Activated CD8-positive, alpha-beta T cell treated with anti-CD3 and anti-CD28 coated beads, Interleukin-2, amount 10 ng/mL, durations not matched to agents 7 days and 5 days (primary cell): ENCODE measurements around the gene ULK2. TPM values are rescaled to one million over a fixed set of nuclear protein-coding genes. Genes with fewer than 3 reads are reported as not detected.
"Not testable (repeated sequence)": the region's sequence is repeated elsewhere in the genome, so short reads cannot be mapped to it uniquely, and the experiment has no call there.

Experiments
- ATAC-seq: fragments of 150-1000 bp; cut with Tn5 transposase; one replicate; pipeline ENCODE4 v1.10.0; 2021; ENCODE audit warnings: moderate library complexity
- CTCF ChIA-PET: fragments of 350-600 bp; sonication (Branson Sonifier 250); formaldehyde crosslinking; loops from one replicate; lab custom pipeline; 2021; ENCODE audit warnings: antibody characterized with exemption; lab: Charles Lee
- POLR2A ChIA-PET: fragments of 350-600 bp; sonication (Branson Sonifier 250); formaldehyde crosslinking; loops from one replicate; lab custom pipeline; 2021; ENCODE audit warnings: antibody characterized with exemption; lab: Charles Lee
- DNase-seq: peaks from one replicate; pipeline ENCODE4 v3.0.0-alpha.2; 2020
- H3K27ac Mint-ChIP-seq: one replicate; pipeline ENCODE4 v1.8.0; 2021; ENCODE audit warnings: mild to moderate bottlenecking, mixed read lengths
- H3K27me3 Mint-ChIP-seq: one replicate; pipeline ENCODE4 v1.8.0; 2021; ENCODE audit warnings: low read depth, mixed read lengths
- H3K36me3 Mint-ChIP-seq: one replicate; pipeline ENCODE4 v1.8.0; 2021; ENCODE audit warnings: low read depth, mixed read lengths
- H3K4me1 Mint-ChIP-seq: one replicate; pipeline ENCODE4 v1.8.0; 2021; ENCODE audit warnings: low read depth, mixed read lengths
- H3K4me3 Mint-ChIP-seq: one replicate; pipeline ENCODE4 v1.8.0; 2021; ENCODE audit warnings: mild to moderate bottlenecking, mixed read lengths
- H3K9me3 Mint-ChIP-seq: one replicate; pipeline ENCODE4 v1.8.0; 2022; ENCODE audit warnings: mixed read lengths; ENCODE audit not compliant: insufficient read depth
- total RNA-seq, 2 experiments: library from RNA; stranded (reverse); gene quantifications; one replicate each; pipeline ENCODE4 v1.2.3, GENCODE V29; 2021

ULK2 gene
- total RNA-seq, 2 experiments from 2014 or later, result 8.7 to 9.5 TPM

DNA sequence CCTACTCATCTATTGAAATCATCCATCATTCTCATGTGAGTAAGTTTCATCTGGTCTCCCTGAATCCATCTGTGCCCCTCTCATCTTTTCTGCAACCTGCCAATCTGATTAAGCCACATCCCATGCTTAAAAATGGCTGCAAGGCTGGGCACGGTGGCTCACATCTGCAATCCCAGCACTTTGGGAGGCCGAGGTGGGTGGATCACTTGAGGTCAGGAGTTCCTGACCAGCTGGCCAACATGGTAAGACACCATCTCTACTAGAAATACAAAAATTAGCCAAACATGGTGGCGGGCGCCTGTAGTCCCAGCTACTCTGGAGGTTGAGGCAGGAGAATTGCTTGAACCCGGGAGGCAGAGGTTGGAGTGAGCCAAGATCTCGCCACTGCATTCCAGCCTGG, 103.7 kb downstream of the ULK2 start:
- POLR2A ChIA-PET, DNase-seq, H3K4me3 Mint-ChIP-seq, H3K9me3 Mint-ChIP-seq, ATAC-seq, H3K27ac Mint-ChIP-seq, H3K36me3 Mint-ChIP-seq, H3K27me3 Mint-ChIP-seq, H3K4me1 Mint-ChIP-seq: not testable (repeated sequence)
- CTCF ChIA-PET, result interaction anchor here (1.0 to 4.4 kb wide), 6 partner anchors 9 to 401 kb away, joined by 3 to 29 read pairs (median 12); partner anchors contain the start of gene B9D1

DNA sequence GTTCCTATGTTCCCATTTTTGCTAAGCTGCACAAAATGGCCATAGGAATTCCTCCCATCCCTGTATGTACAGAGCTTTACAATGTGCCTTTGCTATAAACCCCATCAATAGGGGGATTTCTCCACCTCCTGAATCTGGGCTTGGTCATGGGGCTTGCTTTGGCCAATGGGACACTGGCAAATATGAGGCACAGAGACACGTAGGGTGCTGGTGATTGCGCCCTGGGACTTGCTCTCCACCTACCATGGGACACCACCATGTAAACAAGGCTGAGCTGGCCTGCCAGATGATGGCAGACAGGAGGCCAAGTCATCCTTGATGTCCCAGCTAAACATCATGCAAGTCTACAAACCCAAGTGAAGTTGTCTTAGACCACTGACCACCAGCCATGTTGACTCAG, 104.3 kb downstream of the ULK2 start:
- H3K27ac Mint-ChIP-seq, result no peak overlapping the region
- peaks cover 3% of the 10 kb centered on the region for H3K4me1 Mint-ChIP-seq
- H3K9me3 Mint-ChIP-seq, result no peaks in the 10 kb centered on the region
- H3K4me3 Mint-ChIP-seq, result no peak overlapping the region
- DNase-seq (no peak), ATAC-seq (no peak)
- ChIA-PET CTCF (interaction anchor here (1.1 to 4.4 kb wide), 6 partner anchors 11 to 401 kb away, joined by 3 to 29 read pairs (median 12); partner anchors contain the start of genes ALDH3A2 and B9D1), POLR2A (interaction anchor here (0.6 kb wide), 1 partner anchor 18 kb away, joined by 5 read pairs; no protein-coding TSS in a partner anchor)
- H3K27me3 Mint-ChIP-seq, result peaks cover 2% of the 10 kb centered on the region
- no peaks in the 10 kb centered on the region for H3K36me3 Mint-ChIP-seq

DNA sequence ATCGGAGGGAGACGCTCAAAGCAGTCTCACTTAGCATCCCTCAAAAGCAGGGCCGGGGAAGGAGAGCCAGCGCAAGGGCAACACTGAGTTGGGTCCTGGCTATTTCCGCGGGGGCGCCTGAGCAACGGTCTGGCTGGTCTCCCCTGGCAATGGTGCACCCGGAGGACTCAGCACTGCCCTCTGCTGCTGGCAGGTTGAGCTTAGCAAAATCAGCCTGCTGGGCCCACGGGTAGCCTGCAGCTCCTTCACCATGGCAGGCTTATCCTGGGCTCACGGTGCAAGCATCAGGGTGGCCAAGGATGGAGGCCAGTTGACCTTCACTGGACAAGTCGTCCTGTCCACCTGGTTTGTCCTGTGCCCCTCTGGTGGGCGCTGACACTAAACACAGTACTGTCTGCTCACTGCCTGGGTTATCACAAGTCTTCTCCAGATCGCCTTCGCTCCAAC, 105.2 kb downstream of the ULK2 start:
- ATAC-seq (no peak), DNase-seq (peak; percentile 33)
- Mint-ChIP-seq H3K36me3 (no peaks in the 10 kb centered on the region), H3K4me3 (no peak overlapping the region), H3K9me3 (no peaks in the 10 kb centered on the region), H3K4me1 (peaks cover 3% of the 10 kb centered on the region), H3K27ac (no peak overlapping the region), H3K27me3 (peaks cover 2% of the 10 kb centered on the region)
- ChIA-PET POLR2A (interaction anchor here (0.7 kb wide), 1 partner anchor 250 kb away, joined by 4 read pairs; no protein-coding TSS in a partner anchor), CTCF (interaction anchor here (0.8 to 4.4 kb wide), 7 partner anchors 9 to 400 kb away, joined by 3 to 29 read pairs (median 9); partner anchors contain the start of genes ALDH3A2 and B9D1)

DNA sequence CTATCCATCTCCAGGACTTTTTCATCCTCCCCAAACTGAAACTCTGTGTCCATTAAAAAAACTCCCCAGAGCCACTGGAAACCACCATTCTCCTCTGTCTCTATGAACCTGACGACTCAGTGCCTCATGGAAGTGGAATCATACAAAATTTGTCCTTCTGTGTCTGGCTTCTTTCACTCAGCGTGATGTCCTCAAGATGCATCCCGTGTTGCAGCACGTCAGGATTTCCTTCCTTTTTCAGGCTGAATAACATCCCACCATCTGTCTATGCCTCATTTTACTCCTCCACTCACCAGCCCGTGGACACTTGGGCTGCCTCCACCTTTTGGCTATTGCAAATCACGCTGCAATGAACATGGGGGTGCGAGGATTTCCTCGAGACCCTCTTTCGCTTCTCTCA, 107.0 kb downstream of the ULK2 start:
- POLR2A ChIA-PET, result no interaction called here
- CTCF ChIA-PET, result interaction anchor here (0.7 to 4.4 kb wide), 3 partner anchors 16 to 249 kb away, joined by 3 to 29 read pairs (median 7); no protein-coding TSS in a partner anchor
- no peak overlapping the region for H3K4me3 Mint-ChIP-seq

DNA sequence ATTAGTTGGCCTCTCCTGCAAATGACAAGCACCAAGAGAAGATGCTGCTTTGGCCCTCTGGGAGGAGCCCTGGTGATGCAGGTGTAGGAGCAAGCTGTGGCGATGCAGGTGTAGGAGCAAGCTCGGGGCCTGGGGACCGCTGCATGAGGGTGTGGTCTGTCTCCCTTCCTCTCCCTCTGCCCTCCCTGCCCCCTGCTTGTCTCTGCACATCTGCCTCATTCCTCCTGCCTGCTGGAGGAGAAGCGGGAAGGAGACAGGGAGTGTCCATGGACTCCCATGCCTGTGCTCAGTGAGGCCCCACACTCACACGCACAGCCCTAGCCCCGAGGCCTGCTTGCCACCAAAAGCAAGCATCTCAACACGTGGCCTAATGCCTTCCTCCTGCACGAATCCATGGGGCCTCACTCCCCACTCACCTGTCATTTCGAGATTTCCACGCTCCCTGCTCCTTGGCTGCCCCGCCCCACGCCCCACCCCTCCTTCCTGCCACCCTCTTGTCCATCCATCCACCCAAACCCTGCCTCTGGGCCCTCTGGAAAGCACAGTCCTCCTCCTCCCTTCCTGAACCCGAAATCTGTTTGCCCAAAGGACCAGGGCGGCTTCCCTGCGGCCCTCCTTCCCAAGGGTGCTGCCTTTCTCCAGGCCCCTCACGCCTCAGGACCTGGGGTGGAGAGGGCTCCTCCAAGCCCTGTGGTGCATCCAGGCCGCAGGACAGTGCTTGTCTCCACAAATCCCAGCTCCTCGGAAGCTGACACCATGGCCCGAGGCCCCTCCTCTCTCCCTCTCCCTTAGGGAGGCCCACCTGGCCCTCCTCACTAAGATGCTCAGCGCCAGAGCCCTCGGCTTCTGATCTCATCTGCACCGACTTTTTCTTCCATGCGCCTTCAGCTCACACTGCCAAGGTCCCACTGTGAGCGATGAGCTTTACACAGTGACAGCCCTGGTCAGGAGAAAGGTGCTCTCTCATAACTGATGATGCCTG, 107.9 kb downstream of the ULK2 start:
- Mint-ChIP-seq H3K27ac (no peak overlapping the region), H3K9me3 (no peaks in the 10 kb centered on the region), H3K36me3 (no peaks in the 10 kb centered on the region), H3K4me3 (no peak overlapping the region), H3K4me1 (no peaks in the 10 kb centered on the region), H3K27me3 (peaks cover 2% of the 10 kb centered on the region)
- DNase-seq, result no peak
- no peak for ATAC-seq
- ChIA-PET POLR2A (no interaction called here), CTCF (interaction anchor here (0.7 kb wide), 1 partner anchor 19 kb away, joined by 3 read pairs; no protein-coding TSS in a partner anchor)

More for the DNA sequence above, 107.0 kb downstream of the ULK2 start:
- no peaks in the 10 kb centered on the region for H3K4me1 Mint-ChIP-seq
- peaks cover 2% of the 10 kb centered on the region for H3K27me3 Mint-ChIP-seq
- DNase-seq (no peak), ATAC-seq (no peak)
- H3K27ac Mint-ChIP-seq, result no peak overlapping the region
- no peaks in the 10 kb centered on the region for H3K36me3 Mint-ChIP-seq
- H3K9me3 Mint-ChIP-seq, result no peaks in the 10 kb centered on the region

DNA sequence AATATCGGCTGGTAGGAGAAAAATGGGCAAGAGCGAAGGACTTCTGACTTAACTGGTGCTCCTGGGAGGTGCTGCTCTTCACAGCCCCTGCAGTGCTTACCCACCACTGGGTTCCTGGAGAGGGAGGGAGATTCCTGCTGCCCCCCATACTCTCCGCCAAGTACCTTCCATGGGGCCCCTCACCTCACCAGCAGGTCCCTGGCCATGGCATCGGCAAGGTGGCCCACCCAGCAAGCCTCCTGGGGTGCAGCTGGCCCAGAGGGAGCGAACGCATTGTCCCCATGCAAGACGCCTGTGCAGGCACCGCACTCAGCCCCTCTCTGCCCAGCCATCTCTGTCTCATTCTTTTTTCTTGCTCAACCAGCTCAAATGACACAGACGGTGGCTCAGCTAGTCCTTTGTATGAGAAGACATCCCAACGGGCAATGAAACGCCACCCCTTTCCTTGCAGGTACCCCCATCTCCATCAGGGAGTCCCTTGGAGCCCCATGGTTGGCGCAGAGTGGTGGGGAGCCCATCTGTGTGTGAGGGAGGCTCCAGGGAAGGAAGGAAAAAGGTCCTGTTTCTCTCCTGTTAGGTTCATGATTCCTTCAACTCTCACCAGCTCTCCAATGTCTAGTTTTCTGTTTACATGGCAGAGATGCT, 110.1 kb downstream of the ULK2 start:
- DNase-seq (no peak), ATAC-seq (no peak)
- Mint-ChIP-seq H3K4me3 (no peak overlapping the region), H3K9me3 (no peaks in the 10 kb centered on the region), H3K27me3 (peaks cover 7% of the 10 kb centered on the region), H3K36me3 (no peaks in the 10 kb centered on the region), H3K27ac (no peak overlapping the region), H3K4me1 (no peaks in the 10 kb centered on the region)
- ChIA-PET CTCF (interaction anchor here (1.8 to 2.2 kb wide), 2 partner anchors 9 to 13 kb away, joined by 6 to 8 read pairs; no protein-coding TSS in a partner anchor), POLR2A (no interaction called here)

DNA sequence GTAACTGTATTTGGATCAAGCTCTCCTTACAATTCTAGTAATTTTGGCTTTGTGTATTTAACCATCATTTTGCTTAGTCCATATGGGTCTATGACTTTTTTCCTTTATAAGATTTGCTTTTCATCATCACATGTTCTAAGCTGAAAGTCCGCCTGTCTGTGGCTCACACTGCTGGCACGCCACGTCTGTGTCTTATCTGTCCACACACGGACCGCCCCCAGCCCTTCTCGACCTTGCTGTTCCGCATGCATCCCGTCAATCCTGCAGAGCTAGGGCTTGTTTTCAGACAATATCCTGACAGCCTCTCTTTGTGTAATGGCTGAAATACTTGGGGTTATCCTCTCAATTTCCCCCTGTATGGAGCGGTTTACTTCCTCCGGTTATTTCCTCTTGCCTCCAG, 111.2 kb downstream of the ULK2 start:
- ChIA-PET CTCF (interaction anchor here (1.8 to 2.2 kb wide), 2 partner anchors 10 to 12 kb away, joined by 6 to 8 read pairs; no protein-coding TSS in a partner anchor), POLR2A (no interaction called here)
- ATAC-seq (no peak), DNase-seq (no peak)
- Mint-ChIP-seq H3K4me3 (no peak overlapping the region), H3K27ac (no peak overlapping the region), H3K27me3 (peaks cover 7% of the 10 kb centered on the region), H3K9me3 (no peaks in the 10 kb centered on the region), H3K4me1 (no peaks in the 10 kb centered on the region), H3K36me3 (no peaks in the 10 kb centered on the region)

DNA sequence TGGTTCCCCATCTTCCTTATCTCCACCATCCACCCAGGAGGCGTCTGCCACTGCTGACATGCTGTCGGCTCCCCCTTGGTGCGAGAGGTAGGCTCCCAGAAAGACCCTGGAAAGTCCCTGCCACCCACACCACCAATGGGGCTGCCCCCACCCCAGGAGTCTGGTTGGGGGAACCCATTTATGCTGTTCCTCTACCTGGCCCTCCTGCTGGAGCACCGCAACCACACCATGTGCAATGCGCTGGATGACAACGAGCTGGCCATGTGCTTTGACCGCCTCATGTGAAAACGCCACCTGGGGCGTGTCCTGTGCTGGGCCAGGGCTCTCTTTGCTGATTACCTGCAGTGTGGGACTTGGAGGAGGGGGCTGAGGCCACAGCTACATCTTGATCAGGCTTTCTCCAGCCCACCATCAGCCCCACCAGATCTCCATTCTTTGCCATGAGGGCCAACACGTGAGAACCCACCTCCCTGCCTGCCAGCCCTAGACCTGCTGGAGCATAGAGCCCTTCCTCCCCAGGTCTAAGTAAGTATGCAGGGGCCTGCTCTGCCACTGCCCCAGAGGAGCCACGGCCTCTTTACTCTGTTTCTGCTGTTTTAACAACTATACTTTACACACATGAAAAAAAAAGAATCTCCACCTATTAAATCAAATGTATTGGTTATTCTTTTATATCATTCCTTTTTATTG, 111.8 kb downstream of the ULK2 start:
- Mint-ChIP-seq H3K36me3 (no peaks in the 10 kb centered on the region), H3K4me1 (no peaks in the 10 kb centered on the region), H3K4me3 (no peak overlapping the region), H3K27ac (no peak overlapping the region), H3K27me3 (peaks cover 7% of the 10 kb centered on the region), H3K9me3 (no peaks in the 10 kb centered on the region)
- CTCF ChIA-PET, result interaction anchor here (1.4 to 2.2 kb wide), 3 partner anchors 8 to 11 kb away, joined by 3 to 8 read pairs (median 6); no protein-coding TSS in a partner anchor
- ATAC-seq, result no peak
- POLR2A ChIA-PET, result no interaction called here
- DNase-seq, result no peak

DNA sequence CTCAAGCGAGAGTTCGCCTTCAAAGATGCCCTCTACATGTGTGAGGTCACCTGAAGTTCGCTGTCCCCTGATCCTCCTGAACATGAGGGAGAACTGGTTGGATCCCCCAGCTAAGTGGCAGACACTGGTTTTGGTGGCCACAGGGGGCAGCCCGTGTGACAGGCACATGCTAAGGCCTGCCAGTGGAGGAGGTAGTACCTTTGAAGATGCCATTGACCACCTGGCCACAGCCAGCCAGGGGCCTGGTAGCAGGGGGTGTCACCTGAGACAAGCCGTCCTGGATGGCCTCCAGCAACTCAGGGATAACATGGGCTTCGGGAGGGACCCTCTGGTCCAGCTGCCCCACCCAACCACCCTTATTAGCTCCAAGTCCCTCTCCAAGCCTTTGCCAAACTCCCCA, 112.3 kb downstream of the ULK2 start:
- POLR2A ChIA-PET, result no interaction called here
- DNase-seq (no peak), ATAC-seq (no peak)
- no peak overlapping the region for H3K27ac Mint-ChIP-seq
- H3K4me3 Mint-ChIP-seq, result no peak overlapping the region
- CTCF ChIA-PET, result interaction anchor here (1.3 to 2.2 kb wide), 3 partner anchors 9 to 11 kb away, joined by 3 to 8 read pairs (median 4); no protein-coding TSS in a partner anchor
- no peaks in the 10 kb centered on the region for H3K36me3 Mint-ChIP-seq
- no peaks in the 10 kb centered on the region for H3K4me1 Mint-ChIP-seq
- no peaks in the 10 kb centered on the region for H3K9me3 Mint-ChIP-seq
- H3K27me3 Mint-ChIP-seq, result peaks cover 7% of the 10 kb centered on the region

DNA sequence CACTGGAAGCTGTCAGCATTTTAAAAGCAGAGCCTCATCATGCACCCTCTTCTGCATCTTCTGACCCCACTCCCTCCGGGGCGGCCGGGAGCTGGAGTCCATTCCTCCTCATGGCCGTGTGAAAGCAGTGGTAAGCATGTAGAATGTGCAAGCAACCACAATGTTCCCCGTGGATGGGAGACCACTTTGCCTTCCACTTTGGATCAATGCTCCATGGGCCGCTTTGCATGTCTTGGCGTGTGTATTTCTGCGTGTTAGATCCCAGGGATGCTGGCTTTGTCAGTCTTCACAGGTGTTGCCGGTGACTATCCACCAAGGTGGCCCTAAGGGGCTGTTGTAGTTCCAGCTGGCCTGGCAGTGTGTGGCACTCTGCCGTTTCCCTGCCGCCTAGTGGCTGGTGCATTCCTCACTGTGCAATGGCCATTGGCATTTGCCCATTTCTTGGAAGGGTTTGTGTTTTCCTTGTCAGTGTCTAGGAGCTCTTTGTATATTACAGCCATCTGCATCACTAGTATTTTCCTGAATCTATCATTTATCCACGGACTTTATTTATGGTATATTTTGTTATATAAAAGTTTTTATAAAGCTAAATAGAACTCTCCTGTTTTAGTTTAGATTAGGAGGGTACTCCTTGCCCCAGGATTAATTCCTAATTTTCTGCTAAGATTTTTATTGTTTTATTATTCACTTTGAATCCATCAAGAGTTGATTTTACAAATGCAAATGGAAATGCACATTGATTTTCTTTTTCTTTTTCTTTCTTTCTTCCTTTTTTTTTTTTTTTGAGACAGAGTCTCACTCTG, 113.9 kb downstream of the ULK2 start:
- ATAC-seq, result no peak
- DNase-seq, result no peak
- ChIA-PET CTCF (interaction anchor here (1.1 to 1.6 kb wide), 3 partner anchors 9 to 13 kb away, joined by 4 to 6 read pairs (median 6); no protein-coding TSS in a partner anchor), POLR2A (no interaction called here)
- Mint-ChIP-seq H3K9me3 (no peaks in the 10 kb centered on the region), H3K4me3 (no peak overlapping the region), H3K27ac (no peak overlapping the region), H3K4me1 (no peaks in the 10 kb centered on the region), H3K36me3 (no peaks in the 10 kb centered on the region), H3K27me3 (peaks cover 10% of the 10 kb centered on the region)
